Sigmoid colon (tissue), 3 donors: ENCODE measurements around the gene PTPN13.

Source experiments
- POLR2A ChIP-seq, 2 donors: fragments of 450-650 bp; IDR thresholded peaks; one replicate each; pipeline ENCODE4 v1.6.1; 2016; ENCODE audit warnings: antibody characterized with exemption in 2 of 2, mild to moderate bottlenecking in 2 of 2, moderate library complexity in 2 of 2
- TF ChIP-seq, protein P1 (sequence below), 4 experiments: fragments of 450-650 bp in 3 of 4; fragments of 200-600 bp in 1 of 4; IDR thresholded peaks; one replicate each; pipeline ENCODE4 v1.5.1; 2016 to 2019; ENCODE audit warnings: antibody characterized with exemption in 4 of 4, mild to moderate bottlenecking in 3 of 4, moderate library complexity in 2 of 4

DNA sequence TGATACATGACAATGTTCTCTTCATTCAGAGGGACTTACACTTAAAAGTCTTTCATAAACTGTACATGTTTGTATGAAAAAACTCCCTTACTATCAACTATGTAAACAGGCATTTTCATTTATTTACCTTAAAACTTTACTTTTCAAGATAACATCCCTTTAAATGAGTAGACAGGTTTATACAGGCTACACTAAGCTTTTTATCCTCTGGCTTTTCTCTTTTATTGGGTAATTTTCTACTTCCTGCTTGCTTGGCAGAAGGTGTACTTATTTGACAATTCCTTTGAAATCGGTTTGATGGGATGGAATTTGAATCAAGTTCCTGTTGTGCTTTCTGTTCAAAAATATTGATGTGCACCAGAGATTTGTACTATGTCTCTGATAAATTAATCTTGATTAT, 81.4 kb downstream of the PTPN13 start:
- no peak for TF ChIP-seq POLR2A (IDR thresholded peaks at IDR 0.05)
- TF ChIP-seq, protein P1, sequence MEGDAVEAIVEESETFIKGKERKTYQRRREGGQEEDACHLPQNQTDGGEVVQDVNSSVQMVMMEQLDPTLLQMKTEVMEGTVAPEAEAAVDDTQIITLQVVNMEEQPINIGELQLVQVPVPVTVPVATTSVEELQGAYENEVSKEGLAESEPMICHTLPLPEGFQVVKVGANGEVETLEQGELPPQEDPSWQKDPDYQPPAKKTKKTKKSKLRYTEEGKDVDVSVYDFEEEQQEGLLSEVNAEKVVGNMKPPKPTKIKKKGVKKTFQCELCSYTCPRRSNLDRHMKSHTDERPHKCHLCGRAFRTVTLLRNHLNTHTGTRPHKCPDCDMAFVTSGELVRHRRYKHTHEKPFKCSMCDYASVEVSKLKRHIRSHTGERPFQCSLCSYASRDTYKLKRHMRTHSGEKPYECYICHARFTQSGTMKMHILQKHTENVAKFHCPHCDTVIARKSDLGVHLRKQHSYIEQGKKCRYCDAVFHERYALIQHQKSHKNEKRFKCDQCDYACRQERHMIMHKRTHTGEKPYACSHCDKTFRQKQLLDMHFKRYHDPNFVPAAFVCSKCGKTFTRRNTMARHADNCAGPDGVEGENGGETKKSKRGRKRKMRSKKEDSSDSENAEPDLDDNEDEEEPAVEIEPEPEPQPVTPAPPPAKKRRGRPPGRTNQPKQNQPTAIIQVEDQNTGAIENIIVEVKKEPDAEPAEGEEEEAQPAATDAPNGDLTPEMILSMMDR (IDR thresholded peaks at IDR 0.05): no peak
